HepG2 (cell line): ENCODE data around the gene TMEM114. TPM values are rescaled to one million over a fixed set of nuclear protein-coding genes. Genes with fewer than 3 reads are reported as not detected.
A peak's percentile ranks its signal among the peaks of the same experiment; 100 is the strongest.

ENCODE experiments used
- ARID4A ChIP-seq: sonication (generic); formaldehyde crosslinking; IDR thresholded peaks from 2 replicates; pipeline ENCODE4 v1.5.0; 2020; ENCODE audit warnings: mild to moderate bottlenecking, missing genetic modification reagents, borderline replicate concordance
- FOSL1 ChIP-seq: sonication (generic); formaldehyde crosslinking; IDR thresholded peaks from 2 replicates; pipeline ENCODE4 v1.9.0; 2021; ENCODE audit warnings: missing genetic modification reagents, borderline replicate concordance
- GMEB2 ChIP-seq: IDR thresholded peaks from 2 replicates; pipeline ENCODE4 v1.6.1; 2016; ENCODE audit warnings: missing biosample characterization, missing genetic modification reagents, low read depth
- MTF1 ChIP-seq: sonication (generic); formaldehyde crosslinking; IDR thresholded peaks from 2 replicates; pipeline ENCODE4 v1.5.0; 2020; ENCODE audit warnings: missing genetic modification reagents
- NBN ChIP-seq: fragments of 450-650 bp; conservative IDR thresholded peaks from 2 replicates; pipeline ENCODE4 v1.6.1; 2017
- RARG ChIP-seq: sonication (generic); formaldehyde crosslinking; IDR thresholded peaks from 2 replicates; pipeline ENCODE4 v1.4.0; 2020; ENCODE audit warnings: low read depth, mild to moderate bottlenecking, missing genetic modification reagents
- REST ChIP-seq, 2 experiments: IDR thresholded peaks; 2 replicates each; pipeline ENCODE4 v1.6.1; 2011 to 2012; ENCODE audit warnings: low read length in 2 of 2, borderline replicate concordance in 1 of 2, low read depth in 1 of 2, mild to moderate bottlenecking in 1 of 2, moderate library complexity in 1 of 2
- SRY ChIP-seq: sonication (generic); formaldehyde crosslinking; IDR thresholded peaks from 2 replicates; pipeline ENCODE4 v1.8.0; 2022; ENCODE audit warnings: mild to moderate bottlenecking, missing genetic modification reagents
- TAF1 ChIP-seq: sonication (generic); formaldehyde crosslinking; IDR thresholded peaks from 2 replicates; pipeline ENCODE4 v1.4.0; 2020; ENCODE audit warnings: missing genetic modification reagents
- THAP11 ChIP-seq: IDR thresholded peaks from 2 replicates; pipeline ENCODE4 v1.6.1; 2016; ENCODE audit warnings: missing biosample characterization, missing genetic modification reagents
- THRA ChIP-seq: sonication (generic); formaldehyde crosslinking; IDR thresholded peaks from 2 replicates; pipeline ENCODE4 v1.4.0; 2020; ENCODE audit warnings: missing genetic modification reagents, borderline replicate concordance
- XRCC5 ChIP-seq: fragments of 200-400 bp; formaldehyde crosslinking; optimal IDR thresholded peaks from 2 replicates; pipeline ENCODE3; 2017; ENCODE audit warnings: mild to moderate bottlenecking, low read length
- ZBTB37 ChIP-seq: sonication (generic); formaldehyde crosslinking; IDR thresholded peaks from 2 replicates; pipeline ENCODE4 v1.4.0; 2020; ENCODE audit warnings: mild to moderate bottlenecking, missing genetic modification reagents
- ZFP36L2 ChIP-seq: sonication (generic); formaldehyde crosslinking; IDR thresholded peaks from 2 replicates; pipeline ENCODE4 v1.4.0; 2020; ENCODE audit warnings: missing genetic modification reagents
- ZNF180 ChIP-seq: sonication (generic); formaldehyde crosslinking; IDR thresholded peaks from 2 replicates; pipeline ENCODE4 v1.4.0; 2020; ENCODE audit warnings: low read depth, missing genetic modification reagents, borderline replicate concordance
- ZNF333 ChIP-seq: sonication (generic); formaldehyde crosslinking; IDR thresholded peaks from 2 replicates; pipeline ENCODE4 v1.4.0; 2020; ENCODE audit warnings: mild to moderate bottlenecking, missing genetic modification reagents, borderline replicate concordance
- ZNF629 ChIP-seq: sonication (generic); formaldehyde crosslinking; conservative IDR thresholded peaks from 2 replicates; pipeline ENCODE4 v1.5.0; 2020; ENCODE audit warnings: missing genetic modification reagents
- polyA plus RNA-seq, 8 experiments: library from polyadenylated mRNA; depleted of rRNA in 3 of 8; stranded (reverse) in 7 of 8; unstranded in 1 of 8; fragments of >200 nt; fragmentation: Illumina TruSeq in 4 of 8; extraction: Trizol in 4 of 8; gene quantifications; 2 replicates each; pipeline versions ENCODE4 v1.2.1 to v1.2.3, GENCODE V29; 2011 to 2016; ENCODE audit warnings: low read depth in 4 of 8, missing spikeins in 1 of 8, mixed read lengths in 1 of 8; ENCODE audit not compliant: insufficient read depth in 1 of 8
- total RNA-seq, 5 experiments: library from RNA; depleted of rRNA; stranded (reverse); fragments of >200 nt; fragmentation: Illumina TruSeq; extraction: Trizol; gene quantifications; 2 replicates each; pipeline ENCODE4 v1.2.3, GENCODE V29; 2016; ENCODE audit warnings: low read depth in 1 of 5

The TMEM114 gene
- total and polyA plus RNA-seq, 2 of the 13 experiments (the other 11 are each of a cell fraction or from before 2014, with no cell fraction given): not detected

GRCh38 chr16:8630255-8630953, 40.1 kb upstream of the TMEM114 start (continued):
- no peak for TF ChIP-seq REST (IDR thresholded peaks at IDR 0.05; ENCODE audit: borderline replicate concordance in 1 of 2, low read depth in 1 of 2, low read length in 2 of 2)
- TF ChIP-seq FOSL1 (CRISPR knock-in tag): no peak
- no peak for TF ChIP-seq ZFP36L2 (CRISPR knock-in tag)
- no peak for TF ChIP-seq SRY (CRISPR knock-in tag)
- TF ChIP-seq TAF1 (CRISPR knock-in tag): no peak
- TF ChIP-seq THAP11: no peak
- no peak for TF ChIP-seq GMEB2 (CRISPR knock-in tag)
- TF ChIP-seq ZBTB37 (CRISPR knock-in tag): no peak
- 0 out of 2 replicates have a peak, but pooled peaks have one; percentile 11 for TF ChIP-seq THRA (CRISPR knock-in tag)
- no peak for TF ChIP-seq MTF1 (CRISPR knock-in tag)
- TF ChIP-seq ZNF333 (CRISPR knock-in tag): no peak
- no peak for TF ChIP-seq ZNF180 (CRISPR knock-in tag)
- 0 out of 2 replicates have a peak, but pooled peaks have one; percentile 47 for TF ChIP-seq ARID4A (CRISPR knock-in tag)
- no peak for TF ChIP-seq NBN
- TF ChIP-seq RARG (CRISPR knock-in tag): no peak
- peak; percentile 97 for TF ChIP-seq ZNF629
- TF ChIP-seq XRCC5: no peak
